ENCODE data around the gene CNTNAP2. TPM values are rescaled to one million over a fixed set of nuclear protein-coding genes. Genes with fewer than 3 reads are reported as not detected.

The CNTNAP2 gene
- total and polyA plus RNA-seq, 9 of the 15 experiments (the other 6 are each of a cell fraction or from before 2014, with no cell fraction given), result 0.04 to 0.62 (median 0.09) TPM; not detected in 4

GRCh38 chr7:147265528-147265927, 1148.9 kb downstream of the CNTNAP2 start (continued):
- TF ChIP-seq STAG1 (CRISPR knock-in tag; IDR thresholded peaks at IDR 0.05; ENCODE audit: borderline replicate concordance) (no peak), ZNF134 (CRISPR knock-in tag; conservative IDR thresholded peaks at IDR 0.05) (no peak), SAP30 (IDR thresholded peaks at IDR 0.05; ENCODE audit: borderline replicate concordance, insufficient read depth, low read depth, low read length, poor library complexity, severe bottlenecking) (no peak), ZNF282 (CRISPR knock-in tag; IDR thresholded peaks at IDR 0.05) (no peak), ZFP30 (CRISPR knock-in tag; IDR thresholded peaks at IDR 0.05; ENCODE audit: borderline replicate concordance) (no peak), RBM34 (IDR thresholded peaks at IDR 0.05; ENCODE audit: borderline replicate concordance, insufficient read depth, low read length) (no peak), GABPB2 (CRISPR knock-in tag; conservative IDR thresholded peaks at IDR 0.05) (no peak), ILK (tag; IDR thresholded peaks at IDR 0.05; ENCODE audit: borderline replicate concordance, low read depth) (no peak), ZNF707 (CRISPR knock-in tag; conservative IDR thresholded peaks at IDR 0.05) (no peak), MECOM (CRISPR knock-in tag; IDR thresholded peaks at IDR 0.05) (no peak), KLF16 (IDR thresholded peaks at IDR 0.05) (no peak), FOXJ2 (tag; IDR thresholded peaks at IDR 0.05) (no peak)

GRCh38 chr7:147276106-147276505, 1159.5 kb downstream of the CNTNAP2 start:
- ChIA-PET CTCF (ENCODE audit: low intra/inter-chr PET ratio) (no interaction called here), POLR2A (no interaction called here)
- BruUV-seq (replicated peaks), result no TSS peak
- no peak overlapping the region for H3K27ac ChIP-seq (ENCODE audit: extremely low read depth, low read depth, low read length)
- no peak overlapping the region for H3K9ac ChIP-seq (ENCODE audit: insufficient read depth in 1 of 2, low read depth in 2 of 2, low read length in 2 of 2)
- H3K36me3 ChIP-seq (ENCODE audit: control insufficient read depth, insufficient read depth, low read length), result no peaks in the 10 kb centered on the region
- in situ Hi-C loops (cut with MboI), result no loop called here
- no peaks in the 10 kb centered on the region for H4K20me1 ChIP-seq (replicated peaks; ENCODE audit: control insufficient read depth, insufficient read depth, low read length)
- no peaks in the 10 kb centered on the region for H3K9me1 ChIP-seq (ENCODE audit: control insufficient read depth, insufficient read depth, low read length)
- no peaks in the 10 kb centered on the region for H3K4me1 ChIP-seq (replicated peaks in 1 of 2; ENCODE audit: control insufficient read depth in 2 of 2, insufficient read depth in 2 of 2, low read length in 2 of 2)
- H3K9me3 ChIP-seq (replicated peaks; ENCODE audit: control insufficient read depth, insufficient read depth, low read depth, low read length), result no peaks in the 10 kb centered on the region; the same call in 1 of the 2 replicates
- ATAC-seq (no peak), FAIRE-seq (no peak), DNase-seq (ENCODE audit: extremely low read depth in 1 of 4, low spot score in 3 of 4) (no peak)
- TF ChIP-seq ZNF217 (CRISPR knock-in tag; IDR thresholded peaks at IDR 0.05) (no peak), ZNF785 (CRISPR knock-in tag; IDR thresholded peaks at IDR 0.05) (no peak), GABPA (tag; conservative IDR thresholded peaks at IDR 0.05; ENCODE audit: low read depth) (no peak), MITF (IDR thresholded peaks at IDR 0.05) (no peak), SNIP1 (IDR thresholded peaks at IDR 0.05; ENCODE audit: low read depth) (no peak)
- no peak overlapping the region for H3K4me2 ChIP-seq (ENCODE audit: insufficient read depth, low read length)
- H2AFZ ChIP-seq (ENCODE audit: low read depth, low read length), result no peak overlapping the region
- intact Hi-C loops (cut with micrococcal nuclease), result no loop called here
- H3K79me2 ChIP-seq (ENCODE audit: control insufficient read depth, insufficient read depth, low read length), result no peaks in the 10 kb centered on the region
- 0% methylated on average over 1 of the region's 1 CpG for WGBS (ENCODE audit: insufficient coverage, low coverage, missing lambda C conversion rate)
- no peaks in the 10 kb centered on the region for H3K27me3 ChIP-seq (ENCODE audit: control insufficient read depth in 2 of 2, insufficient read depth in 2 of 2, low read length in 2 of 2)
- no peak overlapping the region for H3K4me3 ChIP-seq
